Measurements from ENCODE around the gene CDNF.

GRCh38 chr10:14855453-14855852 is 17.6 kb upstream of the CDNF start:
- TF ChIP-seq POLR2AphosphoS5 (IDR thresholded peaks at IDR 0.05) (no peak), CTCF (IDR thresholded peaks at IDR 0.05) (no peak), POLR2A (IDR thresholded peaks at IDR 0.05) (no peak)
